HG03097 (cell line): ENCODE results near the gene TLDC2.

Source experiments
- ATAC-seq: cut with Tn5 transposase; IDR thresholded peaks from one replicate; pipeline ENCODE4 v1.9.1; 2021; ENCODE audit not compliant: unreplicated experiment, low FRiP score

TLDC2 gene

DNA sequence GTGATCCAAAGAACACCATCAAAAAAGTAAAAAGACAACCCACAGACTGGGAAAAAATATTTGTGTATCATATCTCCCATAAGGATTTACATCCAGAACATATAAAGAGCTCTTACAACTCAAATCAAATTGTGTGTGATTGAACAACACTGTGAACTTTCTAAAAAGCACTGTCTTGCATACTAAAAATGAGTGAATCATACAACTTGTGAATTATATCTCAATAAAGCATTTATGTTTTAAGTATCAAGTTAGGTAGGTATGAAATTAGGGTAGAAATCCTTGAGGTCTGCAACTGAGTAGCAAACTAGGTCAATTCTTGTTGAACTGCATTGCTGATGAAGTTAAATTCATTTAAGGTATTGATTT is 61.4 kb downstream of the TLDC2 start:
- no peak for ATAC-seq

DNA sequence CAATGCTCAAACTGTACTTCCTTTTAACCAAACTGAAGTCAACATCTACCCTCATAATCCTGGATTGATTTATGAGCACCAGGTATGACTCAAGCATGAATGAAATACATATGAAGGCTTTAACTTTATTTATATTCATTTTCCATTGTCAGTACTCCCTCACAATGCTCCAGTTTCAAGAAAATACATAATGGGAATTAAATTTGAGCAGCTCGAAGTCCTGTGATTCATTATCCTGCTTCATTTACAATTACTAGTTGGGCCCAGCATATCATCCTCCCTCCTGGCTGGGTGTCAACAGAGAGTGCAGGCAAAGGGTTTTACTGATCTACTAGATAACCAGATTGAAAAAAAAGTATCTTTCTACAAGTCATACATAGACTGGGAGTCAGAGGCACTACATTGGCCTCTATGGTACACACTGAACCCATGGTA is 65.5 kb downstream of the TLDC2 start:
- ATAC-seq = no peak
